GM10266 (cell line): ENCODE data around the gene SLC46A1.

Experiments used
- DNase-seq: peaks from one replicate; pipeline ENCODE4 v3.0.0; 2012; ENCODE audit errors: extremely low spot score
- TF ChIP-seq, protein P1 (sequence below): IDR thresholded peaks from 2 replicates; pipeline ENCODE4 v1.5.1; 2012; ENCODE audit warnings: mild to moderate bottlenecking, low read depth; ENCODE audit not compliant: control insufficient read depth, insufficient read depth; ENCODE audit errors: missing control alignments

Gene SLC46A1

DNA sequence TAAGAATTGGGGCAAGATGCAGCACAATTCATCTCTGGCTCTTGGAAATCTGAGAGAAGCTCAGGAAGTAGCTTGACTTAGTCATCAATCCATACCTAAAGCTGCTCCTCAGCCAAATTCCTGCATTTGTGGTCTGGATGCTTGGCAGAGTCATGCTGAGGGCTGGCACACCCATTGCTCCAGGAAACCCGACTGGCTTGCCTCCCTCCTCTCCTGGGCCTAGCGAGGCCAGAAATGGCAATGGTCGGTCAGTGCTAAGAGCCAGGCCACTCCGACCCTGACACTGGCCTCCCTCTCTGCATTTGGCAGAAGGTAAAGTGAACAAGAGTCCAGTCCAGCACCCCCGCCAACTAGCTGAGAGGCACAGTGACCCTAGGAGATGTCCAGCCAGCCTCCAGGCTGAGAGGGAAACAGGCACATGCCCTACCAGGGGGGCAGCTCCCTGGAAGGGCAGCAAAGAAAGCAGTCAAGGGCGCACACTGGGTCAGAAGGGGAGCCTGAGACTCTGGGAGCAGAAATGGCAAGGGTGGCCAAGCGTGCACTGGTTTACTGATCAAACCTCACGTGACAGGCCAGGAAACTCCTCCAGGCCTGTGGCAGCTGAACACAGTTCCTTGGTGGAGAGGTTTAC is 58.6 kb downstream of the SLC46A1 start:
- TF ChIP-seq, protein P1, sequence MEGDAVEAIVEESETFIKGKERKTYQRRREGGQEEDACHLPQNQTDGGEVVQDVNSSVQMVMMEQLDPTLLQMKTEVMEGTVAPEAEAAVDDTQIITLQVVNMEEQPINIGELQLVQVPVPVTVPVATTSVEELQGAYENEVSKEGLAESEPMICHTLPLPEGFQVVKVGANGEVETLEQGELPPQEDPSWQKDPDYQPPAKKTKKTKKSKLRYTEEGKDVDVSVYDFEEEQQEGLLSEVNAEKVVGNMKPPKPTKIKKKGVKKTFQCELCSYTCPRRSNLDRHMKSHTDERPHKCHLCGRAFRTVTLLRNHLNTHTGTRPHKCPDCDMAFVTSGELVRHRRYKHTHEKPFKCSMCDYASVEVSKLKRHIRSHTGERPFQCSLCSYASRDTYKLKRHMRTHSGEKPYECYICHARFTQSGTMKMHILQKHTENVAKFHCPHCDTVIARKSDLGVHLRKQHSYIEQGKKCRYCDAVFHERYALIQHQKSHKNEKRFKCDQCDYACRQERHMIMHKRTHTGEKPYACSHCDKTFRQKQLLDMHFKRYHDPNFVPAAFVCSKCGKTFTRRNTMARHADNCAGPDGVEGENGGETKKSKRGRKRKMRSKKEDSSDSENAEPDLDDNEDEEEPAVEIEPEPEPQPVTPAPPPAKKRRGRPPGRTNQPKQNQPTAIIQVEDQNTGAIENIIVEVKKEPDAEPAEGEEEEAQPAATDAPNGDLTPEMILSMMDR = no peak
- DNase-seq = no peak

DNA sequence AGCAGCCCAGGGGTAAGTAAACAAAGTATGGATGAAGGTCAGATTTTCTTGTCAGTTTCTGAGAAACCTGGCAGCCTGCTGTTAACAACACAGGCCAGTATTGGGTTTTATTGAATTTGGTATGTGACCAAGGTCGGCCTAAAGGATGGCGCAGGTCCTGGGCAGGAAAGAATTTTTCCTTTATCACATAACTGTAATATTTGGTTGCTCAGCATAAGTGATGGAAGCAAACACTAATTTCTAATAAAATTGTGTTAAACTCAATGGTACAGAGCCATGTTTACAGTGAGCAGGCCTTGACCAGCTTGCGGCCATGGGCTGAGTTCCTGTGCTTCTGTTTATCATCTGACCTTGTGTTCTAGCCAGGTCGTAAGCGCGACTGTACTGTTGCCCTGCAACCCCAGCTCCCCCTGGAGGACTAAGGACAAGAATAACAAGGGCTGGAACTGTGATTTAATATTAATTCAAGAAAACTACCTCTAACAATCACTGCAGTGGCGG is 59.2 kb downstream of the SLC46A1 start:
- no peak for DNase-seq
- TF ChIP-seq, protein P1 = peak; percentile 21

DNA sequence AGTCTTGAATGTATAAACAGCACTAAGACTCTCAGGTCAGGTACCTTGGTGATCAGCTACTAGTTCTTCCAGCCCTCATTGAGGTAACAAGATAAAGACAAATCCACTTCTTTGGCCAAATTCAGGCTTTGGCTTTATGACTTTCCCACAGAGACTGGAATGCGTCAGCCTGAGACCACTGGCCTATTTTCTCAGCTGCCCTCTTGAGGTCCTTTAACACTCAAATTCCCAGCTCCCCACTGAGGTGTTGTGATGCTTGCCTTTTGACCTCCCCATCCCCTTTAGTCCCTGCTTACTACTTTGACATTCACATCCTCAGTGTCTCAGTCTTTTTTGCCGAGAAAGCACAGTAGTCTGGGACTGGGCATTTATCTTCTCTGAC is 59.8 kb downstream of the SLC46A1 start:
- DNase-seq = no peak
- TF ChIP-seq, protein P1 = no peak

DNA sequence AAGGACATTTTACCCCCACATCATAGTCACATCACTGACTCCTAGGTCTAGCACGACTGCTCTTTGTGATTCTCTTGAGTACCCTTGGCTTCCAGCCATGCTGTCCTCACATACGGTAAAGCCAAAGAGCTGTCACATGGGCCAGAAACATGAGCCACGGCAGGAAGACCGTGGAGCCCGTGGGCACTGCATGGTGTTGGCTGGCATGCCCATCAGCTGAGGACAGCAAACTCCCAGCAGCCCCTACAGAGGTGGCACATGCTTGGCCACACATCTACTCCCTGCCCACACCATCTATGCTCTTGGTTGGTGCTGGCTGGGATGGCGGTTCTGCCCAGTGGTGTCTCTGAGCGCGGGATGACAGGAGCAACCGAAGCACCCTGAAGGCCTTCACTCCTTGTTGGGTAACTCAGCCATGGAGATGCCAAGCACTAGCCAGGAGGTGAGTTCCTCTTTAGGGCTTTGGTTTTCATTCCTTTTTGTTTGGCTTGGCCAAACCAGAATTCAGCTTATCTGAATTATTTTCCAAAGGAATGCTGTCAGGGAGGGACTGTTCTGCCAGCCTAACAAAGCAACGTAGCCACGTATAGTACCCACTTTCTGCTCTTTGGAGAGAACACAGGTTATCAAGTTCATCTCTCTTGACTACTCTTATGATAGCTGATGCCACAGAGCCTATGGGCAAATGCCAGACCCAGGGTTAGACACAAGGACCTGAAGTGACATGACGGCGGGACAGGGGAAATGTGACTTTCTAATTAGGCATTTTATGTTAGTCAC is 60.4 kb downstream of the SLC46A1 start:
- TF ChIP-seq, protein P1 = no peak
- DNase-seq = no peak
